Adrenal gland (tissue), 12 donors: ENCODE data around the gene CDK5RAP2. TPM values are rescaled to one million over a fixed set of nuclear protein-coding genes. Genes with fewer than 3 reads are reported as not detected.
A peak's percentile ranks its signal among the peaks of the same experiment; 100 is the strongest.

Source experiments
- DNase-seq, 7 donors: peaks; one replicate each; pipeline ENCODE4 v3.0.0-alpha.2; 2019 to 2020
- H3K27ac ChIP-seq, 5 donors: fragments of 200-600 bp; sonication (generic) in 4 of 5; 1 replicate in 3 of 5; 2 replicates in 2 of 5; pipeline versions ENCODE4 v1.5.1 to v1.8.0; 2016 to 2020; ENCODE audit warnings: mild to moderate bottlenecking in 1 of 5
- H3K27me3 ChIP-seq: fragments of 200-600 bp; 2 replicates; pipeline ENCODE4 v1.8.0; 2021
- H3K36me3 ChIP-seq, 2 donors: fragments of 200-600 bp; replicated peaks in 1 of 2; 1 replicate in 1 of 2; 2 replicates in 1 of 2; pipeline versions ENCODE4 v1.5.1 to v1.8.0; 2018 to 2022
- H3K4me1 ChIP-seq, 2 donors: fragments of 200-600 bp; replicated peaks in 1 of 2; 1 replicate in 1 of 2; 2 replicates in 1 of 2; pipeline versions ENCODE4 v1.5.1 to v1.8.0; 2018 to 2021
- H3K4me3 ChIP-seq, 4 donors: fragments of 200-600 bp; sonication (generic) in 3 of 4; one replicate each; pipeline ENCODE4 v1.5.1; 2016 to 2018
- H3K9me3 ChIP-seq, 3 donors: fragments of 200-600 bp; sonication (generic) in 1 of 3; replicated peaks in 1 of 3; 1 replicate in 2 of 3; 2 replicates in 1 of 3; pipeline versions ENCODE4 v1.5.1 to v1.8.0; 2016 to 2021
- POLR2A ChIP-seq, 2 donors: fragments of 450-650 bp; IDR thresholded peaks; one replicate each; pipeline ENCODE4 v1.6.1; 2017; ENCODE audit warnings: antibody characterized with exemption in 2 of 2, mild to moderate bottlenecking in 2 of 2, moderate library complexity in 1 of 2
- WGBS, 4 donors: extraction: QIAGEN DNeasy Blood & Tissue Kit in 2 of 4; methylation state at CpG; one replicate each; pipeline versions ENCODE4 v1.1.5 to v1.1.7; 2013 to 2017; 5-methylcytosine and 5-hydroxymethylcytosine counted together
- intact Hi-C, 2 donors: fragments of 100-400 bp; cut with DNase I; formaldehyde crosslinking; loops; one replicate each; pipeline versions ENCODE4 v1.14.1 to v1.15.0; 2022 to 2023
- polyA plus RNA-seq, 3 donors: library from polyadenylated mRNA; stranded (reverse); fragments of 200-250 nt in 2 of 3; fragments of 350-450 nt in 1 of 3; fragmentation: Illumina TruSeq in 1 of 3; extraction: RNeasy Lipid Tissue Mini Kit (QIAGEN cat#74804) in 1 of 3; gene quantifications; one replicate each; pipeline ENCODE4 v1.2.3, GENCODE V29; 2013 to 2014
- total RNA-seq, 9 donors: library from RNA; depleted of rRNA in 4 of 9; stranded (reverse); fragments of >200 nt in 4 of 9; fragments of 120-200 nt in 1 of 9; fragmentation: NEBNext Ultra II Directional in 1 of 9; extraction: Animal tissue kit (Norgen Biotek cat#: 25700) in 1 of 9; gene quantifications; one replicate each; pipeline versions ENCODE4 v1.1.0 to v1.2.4, GENCODE V29; 2013 to 2023
- TF ChIP-seq, protein P1 (sequence below), 6 experiments: fragments of 450-650 bp in 4 of 6; fragments of 200-600 bp in 2 of 6; sonication (generic) in 1 of 6; IDR thresholded peaks; 1 replicate in 5 of 6; 2 replicates in 1 of 6; pipeline versions ENCODE4 v1.5.1 to v1.8.0; 2016 to 2021; ENCODE audit warnings: antibody characterized with exemption in 6 of 6, mild to moderate bottlenecking in 2 of 6, moderate library complexity in 1 of 6
- donor health status: healthy with polysubstance abuse.
- donor health status: Bipolar disorder and iron deficiency.
- donor health status: DM: yes; HTN: yes; CAD: no.
- donor health status: DM: no; HTN: no; CAD: no.
- donor health status: DM: no; HTN: no; CAD: no.
- donor health status: DM: yes; HTN: yes; CAD: no.

The CDK5RAP2 gene
- total and polyA plus RNA-seq, 12 donors: 26.0 to 60.7 (median 41.9) TPM

- Histone ChIP-seq H3K4me3 (no peak overlapping the region), H3K9me3 (no peaks in the 10 kb centered on the region), H3K27ac (peak overlapping the region in 1 of 5 donors; percentile 22), H3K4me1 (no peaks in the 10 kb centered on the region), H3K27me3 (no peaks in the 10 kb centered on the region), H3K36me3 (peaks cover 0 to 64% of the 10 kb centered on the region in 2 donors)
- intact Hi-C loops: no loop called here
- 78 to 83% (median 82%) methylated on average over 13 of the region's 13 CpGs for WGBS, 4 donors
- TF ChIP-seq POLR2A (IDR thresholded peaks at IDR 0.05): no peak
- TF ChIP-seq, protein P1, sequence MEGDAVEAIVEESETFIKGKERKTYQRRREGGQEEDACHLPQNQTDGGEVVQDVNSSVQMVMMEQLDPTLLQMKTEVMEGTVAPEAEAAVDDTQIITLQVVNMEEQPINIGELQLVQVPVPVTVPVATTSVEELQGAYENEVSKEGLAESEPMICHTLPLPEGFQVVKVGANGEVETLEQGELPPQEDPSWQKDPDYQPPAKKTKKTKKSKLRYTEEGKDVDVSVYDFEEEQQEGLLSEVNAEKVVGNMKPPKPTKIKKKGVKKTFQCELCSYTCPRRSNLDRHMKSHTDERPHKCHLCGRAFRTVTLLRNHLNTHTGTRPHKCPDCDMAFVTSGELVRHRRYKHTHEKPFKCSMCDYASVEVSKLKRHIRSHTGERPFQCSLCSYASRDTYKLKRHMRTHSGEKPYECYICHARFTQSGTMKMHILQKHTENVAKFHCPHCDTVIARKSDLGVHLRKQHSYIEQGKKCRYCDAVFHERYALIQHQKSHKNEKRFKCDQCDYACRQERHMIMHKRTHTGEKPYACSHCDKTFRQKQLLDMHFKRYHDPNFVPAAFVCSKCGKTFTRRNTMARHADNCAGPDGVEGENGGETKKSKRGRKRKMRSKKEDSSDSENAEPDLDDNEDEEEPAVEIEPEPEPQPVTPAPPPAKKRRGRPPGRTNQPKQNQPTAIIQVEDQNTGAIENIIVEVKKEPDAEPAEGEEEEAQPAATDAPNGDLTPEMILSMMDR (IDR thresholded peaks at IDR 0.05): no peak
- DNase-seq: peak in 4 of 7 donors; percentile 25 to 59 (median 34)
Observed at GRCh38 chr9:120394058-120394669, 185.8 kb downstream of the CDK5RAP2 start.

DNA sequence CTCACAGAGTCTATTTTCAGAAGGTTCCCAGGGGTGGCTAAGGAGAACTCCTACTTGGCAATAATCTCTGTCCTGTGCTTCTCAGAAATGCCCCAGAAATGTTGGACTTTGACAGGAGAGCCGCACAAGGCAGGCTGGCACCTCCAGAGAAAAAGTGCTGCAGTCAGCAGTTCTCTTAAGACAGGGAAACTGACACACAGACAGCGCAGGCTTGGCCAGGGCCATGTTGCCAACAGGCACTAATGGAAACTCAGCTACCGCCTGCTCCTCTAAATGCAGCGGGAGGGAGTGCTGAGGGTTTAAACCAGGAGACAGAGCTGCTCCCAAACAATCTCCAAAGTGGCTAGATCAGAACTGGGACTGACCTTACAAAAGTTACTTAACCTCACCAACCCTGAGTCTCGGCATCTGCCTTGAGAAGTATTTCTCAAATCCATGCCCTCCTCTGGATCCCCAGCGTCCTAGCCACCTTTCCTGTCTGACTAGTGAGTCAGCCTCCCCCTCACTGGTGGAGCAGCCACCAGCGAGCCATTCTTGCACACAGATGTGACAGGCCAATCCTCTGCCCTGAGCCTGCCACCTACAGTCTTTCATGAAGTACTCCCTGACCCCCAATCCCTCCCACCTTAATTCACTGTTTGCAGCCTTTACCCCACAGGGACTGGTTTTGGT is 186.4 kb downstream of the CDK5RAP2 start:
- peak in 2 of 7 donors; percentile 8 to 45 for DNase-seq
- TF ChIP-seq POLR2A (IDR thresholded peaks at IDR 0.05): no peak
- TF ChIP-seq, protein P1 (IDR thresholded peaks at IDR 0.05): no peak
- intact Hi-C loops: no loop called here
- WGBS, 4 donors: 76 to 88% (median 80%) methylated on average over 6 to 7 of the region's 7 CpGs
- Histone ChIP-seq H3K27me3 (no peaks in the 10 kb centered on the region), H3K27ac (peak overlapping the region in 1 of 5 donors; percentile 21), H3K9me3 (no peaks in the 10 kb centered on the region), H3K36me3 (peaks cover 0 to 59% of the 10 kb centered on the region in 2 donors), H3K4me1 (no peaks in the 10 kb centered on the region), H3K4me3 (no peak overlapping the region)

DNA sequence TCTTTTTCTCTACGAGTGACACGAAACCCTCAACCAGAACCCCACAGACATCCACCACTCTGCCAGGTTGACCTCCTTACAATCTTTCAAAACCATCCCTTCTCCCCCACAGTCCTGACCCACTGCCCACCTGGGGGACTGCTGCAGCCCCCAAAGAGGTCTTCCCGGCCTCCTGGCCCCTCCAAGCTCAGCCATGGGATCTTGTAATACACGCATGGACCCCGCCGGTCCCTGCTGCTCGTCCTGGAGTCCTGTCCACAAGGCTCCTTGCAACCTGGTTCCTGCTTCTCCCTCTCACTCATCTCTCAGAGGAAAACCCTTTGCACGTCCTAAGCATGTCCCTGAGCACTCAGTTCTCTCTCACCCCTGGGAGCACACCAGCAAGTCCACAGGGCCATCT is 187.3 kb downstream of the CDK5RAP2 start:
- no peak for TF ChIP-seq POLR2A (IDR thresholded peaks at IDR 0.05)
- TF ChIP-seq, protein P1 (IDR thresholded peaks at IDR 0.05): no peak
- Histone ChIP-seq H3K4me3 (no peak overlapping the region), H3K4me1 (no peaks in the 10 kb centered on the region), H3K36me3 (peaks cover 0 to 59% of the 10 kb centered on the region in 2 donors), H3K27ac (no peak overlapping the region), H3K9me3 (no peaks in the 10 kb centered on the region), H3K27me3 (no peaks in the 10 kb centered on the region)
- intact Hi-C loops: no loop called here
- peak in 1 of 7 donors; percentile 34 for DNase-seq
- WGBS, 4 donors: 94 to 96% (median 95%) methylated on average over 8 of the region's 8 CpGs

DNA sequence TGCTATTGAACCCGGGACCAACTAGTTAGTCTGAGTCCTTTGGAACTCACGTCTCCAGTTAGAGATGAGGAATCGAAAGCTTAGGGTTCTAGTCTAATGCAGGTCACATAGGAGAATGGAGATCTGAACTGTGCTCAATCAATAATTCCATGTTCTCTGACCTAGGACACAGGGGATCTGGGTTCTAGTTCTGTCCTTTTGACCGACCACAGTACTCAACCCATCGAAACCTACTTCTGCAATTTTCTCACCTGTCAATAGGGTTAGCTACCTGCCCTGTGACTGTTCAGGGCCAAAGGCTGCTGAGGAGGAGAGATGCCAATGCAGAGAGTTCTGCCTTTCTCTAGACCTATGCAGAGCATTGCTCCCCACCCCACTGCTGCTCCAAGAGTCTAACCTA is 187.7 kb downstream of the CDK5RAP2 start:
- no peak for DNase-seq
- no peaks in the 10 kb centered on the region for H3K27me3 ChIP-seq
- H3K4me1 ChIP-seq: no peaks in the 10 kb centered on the region
- TF ChIP-seq, protein P1 (IDR thresholded peaks at IDR 0.05): no peak
- TF ChIP-seq POLR2A (IDR thresholded peaks at IDR 0.05): no peak
- H3K4me3 ChIP-seq: no peak overlapping the region
- intact Hi-C loops: no loop called here
- H3K9me3 ChIP-seq: no peaks in the 10 kb centered on the region
- 97 to 100% (median 98%) methylated on average over 5 of the region's 5 CpGs for WGBS, 4 donors
- no peak overlapping the region for H3K27ac ChIP-seq
- H3K36me3 ChIP-seq: peaks cover 0 to 59% of the 10 kb centered on the region in 2 donors
